Hepatocyte (in vitro differentiated cells): ENCODE measurements around the gene SLC35C1. TPM values are rescaled to one million over a fixed set of nuclear protein-coding genes. Genes with fewer than 3 reads are reported as not detected.

Experiments used
- DNase-seq: peaks from one replicate; pipeline ENCODE4 v3.0.0-alpha.2; 2016; ENCODE audit warnings: low spot score
- H2AFZ ChIP-seq: fragments of 200-600 bp; sonication (generic); 2 replicates; pipeline ENCODE4 v1.6.0; 2016; ENCODE audit warnings: antibody characterized with exemption, mild to moderate bottlenecking
- H3K27ac ChIP-seq: fragments of 200-600 bp; sonication (generic); 2 replicates; pipeline ENCODE4 v1.5.1; 2016; ENCODE audit warnings: mild to moderate bottlenecking
- H3K27me3 ChIP-seq: fragments of 200-600 bp; sonication (generic); 2 replicates; pipeline ENCODE4 v1.6.1; 2016
- H3K36me3 ChIP-seq: fragments of 200-600 bp; sonication (generic); replicated peaks from 2 replicates; pipeline ENCODE4 v1.5.1; 2016; ENCODE audit warnings: low read depth; ENCODE audit not compliant: insufficient read depth
- H3K4me1 ChIP-seq: fragments of 200-600 bp; sonication (generic); 2 replicates; pipeline ENCODE4 v1.5.1; 2016; ENCODE audit warnings: mild to moderate bottlenecking, moderate library complexity; ENCODE audit not compliant: insufficient read depth
- H3K4me2 ChIP-seq: fragments of 200-600 bp; sonication (generic); 2 replicates; pipeline ENCODE4 v1.6.0; 2016
- H3K4me3 ChIP-seq: fragments of 200-600 bp; sonication (generic); 2 replicates; pipeline ENCODE4 v1.5.1; 2016; ENCODE audit warnings: mild to moderate bottlenecking
- H3K79me2 ChIP-seq: fragments of 200-600 bp; sonication (generic); 2 replicates; pipeline ENCODE4 v1.6.0; 2017; ENCODE audit warnings: mild to moderate bottlenecking
- H3K9me2 ChIP-seq: fragments of 200-600 bp; sonication (generic); replicated peaks from 2 replicates; pipeline ENCODE4 v1.6.0; 2017; ENCODE audit warnings: mild to moderate bottlenecking; ENCODE audit not compliant: insufficient read depth
- H3K9me3 ChIP-seq: fragments of 200-600 bp; sonication (generic); 2 replicates; pipeline ENCODE4 v1.5.1; 2016; ENCODE audit warnings: low read depth, mild to moderate bottlenecking
- H4K20me1 ChIP-seq: fragments of 200-600 bp; sonication (generic); 2 replicates; pipeline ENCODE4 v1.6.0; 2016; ENCODE audit warnings: mild to moderate bottlenecking; ENCODE audit not compliant: insufficient read depth, poor library complexity, severe bottlenecking
- EZH2 ChIP-seq: fragments of 200-600 bp; sonication (generic); IDR thresholded peaks from 2 replicates; pipeline ENCODE4 v1.6.1; 2016; ENCODE audit warnings: antibody characterized with exemption, mild to moderate bottlenecking, borderline replicate concordance
- EZH2phosphoT487 ChIP-seq: fragments of 200-600 bp; sonication (generic); IDR thresholded peaks from one replicate; pipeline ENCODE4 v1.6.1; 2018; ENCODE audit warnings: antibody characterized with exemption, mild to moderate bottlenecking, low read depth, moderate library complexity; ENCODE audit not compliant: unreplicated experiment, severe bottlenecking
- WGBS: methylation state at CpG from one replicate; pipeline ENCODE4 v1.1.6; 2016; ENCODE audit warnings: low lambda C conversion rate; ENCODE audit errors: missing lambda C conversion rate; 5-methylcytosine and 5-hydroxymethylcytosine counted together
- polyA plus RNA-seq: library from polyadenylated mRNA; unstranded; fragments of >200 nt; fragmentation: Nextera tagmentation; extraction: Ambion mirVana; gene quantifications from 2 replicates; pipeline ENCODE4 v1.2.1, GENCODE V29; 2016
- total RNA-seq: library from RNA; depleted of rRNA; stranded (reverse); fragments of >200 nt; gene quantifications from 2 replicates; pipeline ENCODE4 v1.2.3, GENCODE V29; 2014
- TF ChIP-seq, protein P1 (sequence below): fragments of 200-600 bp; sonication (generic); IDR thresholded peaks from 2 replicates; pipeline ENCODE4 v1.5.1; 2016; ENCODE audit warnings: antibody characterized with exemption, mild to moderate bottlenecking; ENCODE audit not compliant: poor library complexity

SLC35C1 gene
- total and polyA plus RNA-seq, 2 experiments from 2014 or later: 12.7 to 22.1 TPM

DNA sequence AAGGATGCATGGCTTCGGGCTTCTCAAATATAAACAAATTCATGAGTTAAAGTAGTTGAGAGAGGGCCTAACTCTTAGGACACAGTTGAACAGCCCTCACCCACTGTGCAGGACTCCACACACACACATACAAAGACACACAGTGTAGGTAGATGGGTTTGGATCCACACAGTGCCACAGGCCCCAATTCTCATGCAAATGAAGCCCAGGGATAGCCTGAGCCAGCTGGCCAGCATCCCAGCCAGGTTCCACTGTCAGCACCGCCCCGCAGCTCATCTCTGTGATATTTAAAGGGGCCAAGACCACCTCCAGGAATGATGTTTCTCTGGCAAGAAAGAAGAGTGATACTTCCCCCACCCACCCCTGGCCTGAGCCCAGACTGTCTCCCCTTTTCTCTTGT is 11.7 kb downstream of the SLC35C1 start:
- Histone ChIP-seq H3K4me3 (no peak overlapping the region), H2AFZ (no peak overlapping the region), H3K4me1 (peaks cover under 1% of the 10 kb centered on the region), H3K9me3 (no peaks in the 10 kb centered on the region), H3K9me2 (no peaks in the 10 kb centered on the region), H3K36me3 (no peaks in the 10 kb centered on the region), H3K27me3 (no peaks in the 10 kb centered on the region), H3K4me2 (no peak overlapping the region), H3K27ac (no peak overlapping the region), H4K20me1 (no peaks in the 10 kb centered on the region), H3K79me2 (no peaks in the 10 kb centered on the region)
- TF ChIP-seq, protein P1, sequence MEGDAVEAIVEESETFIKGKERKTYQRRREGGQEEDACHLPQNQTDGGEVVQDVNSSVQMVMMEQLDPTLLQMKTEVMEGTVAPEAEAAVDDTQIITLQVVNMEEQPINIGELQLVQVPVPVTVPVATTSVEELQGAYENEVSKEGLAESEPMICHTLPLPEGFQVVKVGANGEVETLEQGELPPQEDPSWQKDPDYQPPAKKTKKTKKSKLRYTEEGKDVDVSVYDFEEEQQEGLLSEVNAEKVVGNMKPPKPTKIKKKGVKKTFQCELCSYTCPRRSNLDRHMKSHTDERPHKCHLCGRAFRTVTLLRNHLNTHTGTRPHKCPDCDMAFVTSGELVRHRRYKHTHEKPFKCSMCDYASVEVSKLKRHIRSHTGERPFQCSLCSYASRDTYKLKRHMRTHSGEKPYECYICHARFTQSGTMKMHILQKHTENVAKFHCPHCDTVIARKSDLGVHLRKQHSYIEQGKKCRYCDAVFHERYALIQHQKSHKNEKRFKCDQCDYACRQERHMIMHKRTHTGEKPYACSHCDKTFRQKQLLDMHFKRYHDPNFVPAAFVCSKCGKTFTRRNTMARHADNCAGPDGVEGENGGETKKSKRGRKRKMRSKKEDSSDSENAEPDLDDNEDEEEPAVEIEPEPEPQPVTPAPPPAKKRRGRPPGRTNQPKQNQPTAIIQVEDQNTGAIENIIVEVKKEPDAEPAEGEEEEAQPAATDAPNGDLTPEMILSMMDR: no peak
- no peak for TF ChIP-seq EZH2phosphoT487
- TF ChIP-seq EZH2: no peak
- no peak for DNase-seq
- WGBS: 57% methylated on average over 3 of the region's 3 CpGs

DNA sequence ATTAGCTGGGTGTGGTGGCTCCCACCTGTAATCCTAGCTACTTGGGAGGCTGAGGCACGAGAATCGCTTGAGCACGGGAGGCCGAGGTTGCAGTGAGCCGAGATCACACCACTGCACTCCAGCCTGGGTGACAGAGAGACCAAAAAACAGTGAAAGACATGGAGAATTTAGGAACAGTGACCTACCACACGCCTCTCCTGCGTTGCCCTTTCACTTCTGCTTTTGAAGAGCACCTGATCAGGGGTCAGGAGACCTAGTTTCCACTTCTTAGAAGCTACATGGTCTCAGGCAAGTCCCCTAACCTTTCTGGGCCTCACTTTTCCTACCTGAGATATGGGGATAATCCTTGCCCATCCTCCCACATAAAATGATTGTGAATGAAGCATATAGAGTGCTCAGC is 12.2 kb downstream of the SLC35C1 start:
- Histone ChIP-seq H3K4me2 (no peak overlapping the region), H3K4me1 (peaks cover 6% of the 10 kb centered on the region), H3K36me3 (no peaks in the 10 kb centered on the region), H4K20me1 (no peaks in the 10 kb centered on the region), H3K9me2 (no peaks in the 10 kb centered on the region), H3K4me3 (no peak overlapping the region), H3K79me2 (no peaks in the 10 kb centered on the region), H3K9me3 (no peaks in the 10 kb centered on the region), H3K27ac (no peak overlapping the region), H2AFZ (no peak overlapping the region), H3K27me3 (no peaks in the 10 kb centered on the region)
- 97% methylated on average over 7 of the region's 7 CpGs for WGBS
- TF ChIP-seq EZH2phosphoT487 (no peak), EZH2 (no peak)
- TF ChIP-seq, protein P1: no peak
- DNase-seq: no peak

DNA sequence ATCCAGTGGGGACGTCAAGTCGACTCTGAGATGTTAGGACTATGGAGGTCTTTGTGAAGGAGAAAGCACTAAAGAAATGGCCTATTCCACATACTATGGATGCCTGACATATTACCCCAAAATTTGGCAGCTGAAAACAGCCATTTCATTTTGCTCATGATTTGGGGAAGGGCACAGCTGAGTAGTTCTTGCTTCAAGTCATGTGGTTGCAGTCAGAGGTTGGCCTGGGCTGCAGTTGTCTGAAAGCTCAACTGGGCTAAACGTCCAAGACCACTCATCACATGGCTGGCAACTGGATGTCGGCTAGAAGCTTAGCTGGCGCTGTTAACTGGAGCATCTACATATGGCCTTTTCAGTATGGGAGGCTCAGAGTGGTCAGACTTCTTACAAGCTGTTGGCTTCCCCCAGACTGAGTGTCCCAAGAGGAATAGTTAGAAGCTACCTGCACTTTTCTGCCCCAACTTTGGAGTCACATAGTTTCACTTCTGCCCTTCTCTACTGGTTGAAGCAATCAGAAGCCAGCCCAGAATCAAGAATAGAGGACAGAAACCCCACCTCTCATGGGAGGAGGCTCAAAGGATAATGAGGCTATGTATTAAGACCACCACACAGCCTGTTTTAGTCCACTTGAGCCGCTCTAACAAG is 14.1 kb downstream of the SLC35C1 start:
- no peak for DNase-seq
- Histone ChIP-seq H2AFZ (no peak overlapping the region), H3K9me3 (no peaks in the 10 kb centered on the region), H3K36me3 (no peaks in the 10 kb centered on the region), H3K4me1 (peaks cover 22% of the 10 kb centered on the region), H3K27ac (no peak overlapping the region), H3K9me2 (no peaks in the 10 kb centered on the region), H3K4me3 (no peak overlapping the region), H3K79me2 (no peaks in the 10 kb centered on the region), H3K4me2 (no peak overlapping the region), H4K20me1 (no peaks in the 10 kb centered on the region), H3K27me3 (no peaks in the 10 kb centered on the region)
- TF ChIP-seq, protein P1: no peak
- TF ChIP-seq EZH2phosphoT487 (no peak), EZH2 (no peak)
- 92% methylated on average over 6 of the region's 6 CpGs for WGBS
